Measurements from ENCODE around the gene RAD51B.

Gene RAD51B

DNA sequence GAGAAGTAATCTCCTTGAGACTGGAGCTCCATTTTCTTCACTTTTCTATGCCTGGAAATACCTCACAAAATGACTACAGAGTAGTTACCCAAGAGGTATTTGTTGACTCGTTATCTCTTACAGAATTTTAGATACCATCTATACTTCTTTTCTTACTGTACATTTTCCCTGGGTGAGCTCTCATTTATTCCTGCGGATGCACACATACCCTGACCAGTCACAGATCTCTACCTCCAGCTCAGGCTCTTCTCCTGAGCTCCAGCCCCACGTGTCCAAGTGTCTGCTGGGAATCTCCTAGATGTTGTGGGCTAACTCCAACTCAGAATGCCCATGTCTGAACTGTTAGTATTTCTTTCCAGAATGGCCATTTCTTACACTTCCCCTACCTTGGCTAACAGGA, 403.1 kb downstream of the RAD51B start:
- ChIA-PET CTCF (interaction anchor here (0.5 kb wide), 1 partner anchor 137 kb away, joined by 5 read pairs; no protein-coding TSS in a partner anchor), POLR2A (ENCODE audit: low non-redundant PET) (no interaction called here)
- H3K27ac ChIP-seq, result no peak overlapping the region
- no peak for DNase-seq (ENCODE audit: low spot score)
- TF ChIP-seq CTCF (conservative IDR thresholded peaks at IDR 0.05; ENCODE audit: low read depth), result no peak

GRCh38 chr14:68223631-68224030, 404.1 kb downstream of the RAD51B start:
- CTCF ChIA-PET, result interaction anchor here (0.5 to 0.6 kb wide), 2 partner anchors 167 to 239 kb away, joined by 3 to 4 read pairs; no protein-coding TSS in a partner anchor
- no peak for TF ChIP-seq CTCF (conservative IDR thresholded peaks at IDR 0.05; ENCODE audit: low read depth)
- POLR2A ChIA-PET (ENCODE audit: low non-redundant PET), result no interaction called here
- DNase-seq (ENCODE audit: low spot score), result no peak
- H3K27ac ChIP-seq, result no peak overlapping the region

- POLR2A ChIA-PET (ENCODE audit: low non-redundant PET), result no interaction called here
- CTCF ChIA-PET, result interaction anchor here (0.6 to 1.0 kb wide), 2 partner anchors 40 to 137 kb away, joined by 4 read pairs; no protein-coding TSS in a partner anchor
- no peak for DNase-seq (ENCODE audit: low spot score)
- no peak overlapping the region for H3K27ac ChIP-seq
- no peak for TF ChIP-seq CTCF (conservative IDR thresholded peaks at IDR 0.05; ENCODE audit: low read depth)
These were observed 405.7 kb downstream of the RAD51B start for GRCh38 chr14:68225321-68225720.

- TF ChIP-seq CTCF (conservative IDR thresholded peaks at IDR 0.05; ENCODE audit: low read depth), result no peak
- ChIA-PET CTCF (interaction anchor here (0.6 to 1.0 kb wide), 2 partner anchors 138 to 204 kb away, joined by 4 to 6 read pairs; no protein-coding TSS in a partner anchor), POLR2A (ENCODE audit: low non-redundant PET) (no interaction called here)
- DNase-seq (ENCODE audit: low spot score), result no peak
- no peak overlapping the region for H3K27ac ChIP-seq
These were observed 406.9 kb downstream of the RAD51B start for GRCh38 chr14:68226523-68226922.

DNA sequence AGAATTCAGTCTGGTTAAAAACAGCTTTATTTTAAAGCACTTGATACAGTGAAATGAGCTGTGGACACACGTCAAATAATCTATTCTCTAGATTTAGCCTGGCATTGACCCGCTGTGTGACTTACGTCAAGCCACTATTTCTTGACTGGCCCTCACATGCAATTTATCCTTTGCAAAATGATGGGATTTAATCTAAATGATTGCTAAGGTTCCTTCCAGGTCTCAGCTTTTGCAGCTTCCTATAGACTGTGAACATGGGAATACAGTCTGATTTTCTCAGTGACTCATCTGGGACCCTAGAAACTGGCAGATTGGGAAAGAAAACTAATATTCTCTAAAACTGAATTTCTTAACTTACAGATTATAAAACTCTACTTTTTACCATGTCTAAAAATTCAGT, 409.1 kb downstream of the RAD51B start:
- ChIA-PET CTCF (interaction anchor here (0.6 to 0.7 kb wide), 3 partner anchors 17 to 284 kb away, joined by 3 to 4 read pairs (median 4); no protein-coding TSS in a partner anchor), POLR2A (ENCODE audit: low non-redundant PET) (no interaction called here)
- H3K27ac ChIP-seq, result no peak overlapping the region
- DNase-seq (ENCODE audit: low spot score), result no peak
- TF ChIP-seq CTCF (conservative IDR thresholded peaks at IDR 0.05; ENCODE audit: low read depth), result no peak

DNA sequence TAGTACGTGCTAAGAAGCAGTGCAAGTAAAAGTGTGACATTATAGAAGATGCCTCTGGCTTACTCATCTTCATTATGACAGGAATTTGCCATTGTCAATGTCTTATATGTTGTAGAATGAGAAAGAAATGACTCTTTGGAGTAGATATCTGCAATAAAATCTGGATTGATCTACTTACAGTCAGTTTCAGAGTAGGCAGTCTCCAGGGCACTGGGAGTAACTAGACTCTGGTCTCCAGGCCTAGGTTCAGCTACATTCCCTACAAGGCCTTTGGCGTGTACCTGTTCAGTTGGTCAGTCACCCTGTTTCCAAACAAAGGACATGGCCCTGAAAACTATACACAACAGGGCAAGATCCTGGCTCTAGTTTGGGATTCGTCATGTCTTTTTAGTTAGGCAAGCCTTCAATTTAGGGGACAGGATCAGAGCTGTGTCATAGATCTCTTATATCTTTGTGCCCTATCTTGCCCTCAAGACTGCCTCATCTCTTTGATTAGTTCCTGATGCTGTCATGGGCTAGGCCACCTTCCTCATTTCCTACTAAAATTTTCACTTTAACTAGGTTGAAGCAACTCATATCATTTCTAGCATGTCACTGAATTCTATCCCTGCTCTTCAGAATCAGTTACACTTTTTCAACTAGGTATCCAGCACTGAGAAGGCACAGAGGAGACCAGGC, 410.0 kb downstream of the RAD51B start:
- CTCF ChIA-PET, result no interaction called here
- H3K27ac ChIP-seq, result no peak overlapping the region
- no peak for DNase-seq (ENCODE audit: low spot score)
- POLR2A ChIA-PET (ENCODE audit: low non-redundant PET), result no interaction called here
- no peak for TF ChIP-seq CTCF (conservative IDR thresholded peaks at IDR 0.05; ENCODE audit: low read depth)

All from RWPE1 (cell line).